Activated T-cell treated with anti-CD3 and anti-CD28 coated beads for 24 hours (primary cell): Measurements from ENCODE around the gene ZCCHC17.
"Not testable (repeated sequence)": the region's sequence is repeated elsewhere in the genome, so short reads cannot be mapped to it uniquely, and the experiment has no call there.

Experiments
- DNase-seq: peaks from one replicate; pipeline ENCODE4 v3.0.0-alpha.2; 2020; ENCODE audit warnings: low read depth

The ZCCHC17 gene

GRCh38 chr1:31296486-31297276, at the start of gene ZCCHC17, which contains the start of gene SNRNP40:
ZCCHC17 (plus strand) TSS chr1:31297032; CDS start chr1:31310099, 13,067 bp downstream.
SNRNP40 (minus strand) TSS chr1:31296788; CDS start chr1:31296751, 37 bp downstream.
- peak; percentile 91 for DNase-seq

- DNase-seq = no peak
These were observed 48.6 kb upstream of the ZCCHC17 start for GRCh38 chr1:31248276-31248675.

GRCh38 chr1:31249854-31250253, 47.0 kb upstream of the ZCCHC17 start:
- no peak for DNase-seq

GRCh38 chr1:31257213-31257612, 39.6 kb upstream of the ZCCHC17 start:
- DNase-seq = no peak

GRCh38 chr1:31258581-31258980, 38.3 kb upstream of the ZCCHC17 start:
- DNase-seq = no peak

DNA sequence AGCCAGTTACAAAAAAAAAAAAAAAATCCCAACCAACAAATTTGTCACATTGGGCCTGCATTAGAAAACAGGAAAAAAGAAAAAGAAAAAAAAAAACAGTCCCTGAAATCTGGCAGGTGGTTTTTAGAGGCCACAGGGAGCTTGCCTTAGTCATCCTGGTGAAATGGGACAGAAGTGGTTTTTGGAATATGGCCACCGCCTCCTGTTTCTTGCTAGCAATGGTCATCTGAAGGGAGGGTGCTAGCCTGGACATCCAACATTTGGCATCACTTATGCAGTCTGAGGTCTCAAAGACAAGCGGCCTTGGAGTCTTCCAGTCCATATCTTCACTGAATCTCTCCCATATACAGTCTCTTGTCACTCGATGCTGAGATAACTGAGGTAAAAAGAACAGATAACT, 37.1 kb upstream of the ZCCHC17 start:
- DNase-seq = no peak

DNA sequence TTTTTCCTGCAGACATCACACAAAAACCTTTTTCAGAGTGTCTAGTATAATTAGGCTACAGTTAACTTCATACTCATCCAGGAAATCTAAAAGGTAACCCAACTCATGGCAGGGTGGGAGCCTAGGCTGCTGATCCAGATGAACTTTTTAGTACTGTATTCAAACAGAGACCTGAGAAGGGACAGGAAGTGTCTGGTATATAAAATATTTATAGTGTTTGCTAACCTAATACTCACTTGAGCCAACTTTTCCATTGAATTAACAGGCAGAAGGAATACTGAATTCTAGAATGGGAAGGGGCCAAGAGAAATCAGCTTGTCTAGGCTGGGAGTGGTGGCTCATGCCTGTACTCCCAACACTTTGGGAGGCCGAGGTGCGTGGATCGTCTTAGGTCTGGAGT, 34.9 kb upstream of the ZCCHC17 start:
- no peak for DNase-seq

DNA sequence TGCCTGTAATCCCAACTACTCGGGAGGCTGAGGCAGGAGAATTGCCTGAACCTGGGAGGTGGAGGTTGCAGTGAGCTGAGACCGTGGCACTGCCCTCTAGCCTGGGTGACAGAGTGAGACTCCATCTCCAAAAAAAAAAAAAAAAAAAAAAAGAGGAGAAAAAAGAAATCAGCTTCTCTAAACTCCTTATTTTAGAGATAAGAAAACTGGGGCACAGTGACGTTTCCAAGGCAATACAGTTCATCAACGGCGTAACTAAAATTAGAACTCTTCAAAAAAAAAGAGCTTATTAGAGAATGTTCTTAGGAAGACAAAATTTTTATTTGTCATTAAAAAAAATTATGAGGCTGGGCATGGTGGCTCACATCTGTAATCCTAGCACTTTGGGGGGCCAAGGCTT, 34.4 kb upstream of the ZCCHC17 start:
- DNase-seq = not testable (repeated sequence)

DNA sequence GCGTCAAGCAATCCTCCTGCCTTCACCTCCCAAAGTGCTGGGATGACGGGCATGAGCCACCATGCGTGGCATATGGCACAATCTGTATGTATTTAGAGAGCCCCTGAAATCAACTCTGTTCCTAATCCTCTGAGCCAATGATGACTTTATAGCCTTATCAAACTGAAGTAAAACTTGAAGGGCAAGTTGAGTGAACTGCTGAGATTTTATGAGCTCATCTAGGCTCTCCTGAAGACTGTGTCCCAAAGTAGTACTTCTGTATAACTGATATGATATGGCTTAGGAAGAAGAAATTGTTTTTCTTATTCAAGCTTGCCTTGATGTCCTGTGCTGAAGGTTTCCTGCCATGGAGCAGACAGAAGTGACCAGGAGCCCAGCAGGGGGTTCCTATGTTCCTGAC, 33.4 kb upstream of the ZCCHC17 start:
- DNase-seq = no peak

GRCh38 chr1:31264790-31265386, 31.9 kb upstream of the ZCCHC17 start:
- no peak for DNase-seq

DNA sequence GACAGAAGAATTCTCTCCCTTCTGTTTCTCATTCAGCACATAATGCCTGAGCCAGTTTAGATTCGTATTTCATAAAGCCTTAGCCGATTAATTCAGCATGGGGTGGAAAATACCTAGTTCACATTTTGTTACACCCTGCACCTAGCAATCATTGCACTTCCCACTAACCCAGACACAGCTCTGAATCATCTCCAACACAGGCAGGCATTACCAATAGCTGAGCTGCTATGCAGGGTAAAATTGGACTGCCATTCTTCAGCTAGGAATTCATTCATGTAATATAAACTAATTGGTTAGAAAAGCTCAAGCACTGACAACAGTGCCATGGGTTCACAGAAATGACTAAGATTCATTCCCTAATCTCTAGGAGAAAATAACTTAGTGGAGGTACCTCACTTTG, 30.3 kb upstream of the ZCCHC17 start:
- DNase-seq = no peak

- DNase-seq = no peak
These were observed 24.5 kb upstream of the ZCCHC17 start for GRCh38 chr1:31272369-31272768.

- no peak for DNase-seq
These were observed 23.2 kb upstream of the ZCCHC17 start for GRCh38 chr1:31273619-31274018.

DNA sequence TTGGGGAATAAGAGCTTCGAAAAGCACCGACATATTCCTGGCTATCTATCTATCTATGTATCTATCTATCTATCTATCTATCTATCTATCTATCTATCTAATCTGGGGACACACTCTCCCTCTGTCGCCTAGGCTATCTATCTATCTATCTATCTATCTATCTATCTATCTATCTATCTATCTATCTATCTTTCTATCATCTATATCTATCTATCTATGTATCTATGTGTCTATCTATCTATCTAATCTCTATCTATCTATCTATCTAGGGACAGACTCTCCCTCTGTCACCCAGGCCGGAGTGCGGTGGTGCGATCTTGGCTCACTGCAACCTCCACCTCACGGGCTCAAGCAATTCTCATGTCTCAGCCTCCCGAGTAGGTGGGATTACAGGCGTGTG, 14.4 kb upstream of the ZCCHC17 start:
- DNase-seq = not testable (repeated sequence)

GRCh38 chr1:31287791-31288190, 9.0 kb upstream of the ZCCHC17 start:
- DNase-seq = not testable (repeated sequence)

GRCh38 chr1:31289021-31289420, 7.8 kb upstream of the ZCCHC17 start:
- no peak for DNase-seq

DNA sequence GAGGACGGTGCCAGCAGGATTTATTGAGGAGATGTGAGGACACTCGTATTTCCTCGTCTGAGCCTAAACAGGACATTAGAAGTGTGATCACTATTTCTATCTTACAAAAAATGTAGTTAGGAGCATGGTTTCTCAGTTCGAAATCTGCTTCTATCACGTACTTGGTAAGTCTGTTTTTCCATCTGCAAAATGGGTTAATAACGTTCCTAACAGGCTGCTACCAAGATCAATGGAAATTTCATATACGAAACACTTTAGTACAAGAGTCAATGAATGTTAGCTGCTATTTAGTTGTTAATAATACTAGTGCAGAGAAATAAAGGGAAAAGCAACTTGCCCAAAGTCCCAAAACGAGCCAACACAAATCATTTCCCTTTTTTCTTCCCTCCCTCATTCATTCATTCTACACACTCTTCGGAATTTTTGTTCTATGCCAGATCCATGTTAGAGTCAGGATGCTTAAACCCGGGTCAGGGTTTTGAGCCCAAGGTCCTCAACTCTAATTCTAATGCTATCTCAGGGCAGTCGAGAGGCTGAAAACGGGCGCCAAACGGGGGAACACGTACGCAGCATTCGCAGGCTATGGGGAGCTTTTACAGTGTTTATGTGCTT, 852 bp upstream of the ZCCHC17 start:
- no peak for DNase-seq

GRCh38 chr1:31297277-31298247, 730 bp downstream of the ZCCHC17 start:
- DNase-seq = no peak

- no peak for DNase-seq
These were observed 2.5 kb downstream of the ZCCHC17 start for GRCh38 chr1:31299365-31299764.

DNA sequence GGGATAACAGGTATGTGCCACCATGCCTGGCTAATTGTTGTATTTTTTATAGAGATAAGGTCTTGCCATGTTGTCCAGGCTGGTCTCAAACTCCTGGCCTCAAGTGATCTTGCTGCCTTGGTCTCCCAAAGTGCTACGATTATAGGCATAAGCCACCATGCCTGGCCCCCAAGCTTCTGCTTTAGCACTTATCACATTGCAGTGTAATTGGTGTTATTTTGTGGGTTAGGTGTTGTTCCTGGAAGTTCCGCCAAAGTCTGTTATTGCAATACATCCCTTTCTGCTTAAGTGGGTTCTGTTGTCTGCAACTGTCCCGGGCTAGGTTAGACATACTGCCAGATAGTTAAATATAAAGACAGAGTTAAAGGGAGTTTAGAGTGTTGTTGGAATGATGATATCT, 3.4 kb downstream of the ZCCHC17 start:
- DNase-seq = no peak

DNA sequence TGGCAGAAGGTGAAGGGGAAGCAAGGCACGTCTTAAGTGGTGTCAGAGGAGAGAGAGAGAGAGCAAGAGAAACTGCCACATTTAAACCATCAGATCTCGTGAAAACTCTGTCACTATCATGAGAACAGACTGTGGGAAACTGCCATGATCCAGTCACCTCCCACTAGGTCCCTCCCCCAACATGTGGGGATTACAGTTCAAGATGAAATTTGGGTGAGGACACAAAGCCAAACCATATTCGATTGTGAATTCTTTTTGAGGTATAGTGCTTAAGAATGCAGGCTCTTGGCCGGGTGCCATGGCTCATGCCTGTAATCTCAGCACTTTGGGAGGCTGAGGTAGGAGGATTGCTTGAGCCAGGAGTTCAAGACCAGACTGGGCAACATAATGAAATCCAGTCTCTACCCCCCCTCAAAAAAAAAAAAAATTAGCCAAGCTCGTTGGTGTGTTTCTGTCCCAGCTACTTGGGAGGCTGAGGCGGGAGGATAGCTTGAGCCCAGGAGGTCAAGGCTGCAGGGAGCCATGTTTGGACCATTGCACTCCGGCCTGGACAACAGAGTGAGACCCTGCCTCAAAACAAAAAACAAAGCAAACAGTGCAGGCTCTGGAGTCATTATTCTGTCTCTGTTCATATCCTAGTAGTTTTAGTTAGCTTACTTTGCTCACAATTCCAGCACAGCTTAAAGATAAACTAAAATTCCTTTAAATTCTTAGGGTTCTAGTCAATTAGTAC, 6.0 kb downstream of the ZCCHC17 start:
- no peak for DNase-seq
